ENCODE data around the gene PLXNC1.

The PLXNC1 gene

GRCh38 chr12:94147991-94148738 lies at the start of gene PLXNC1:
PLXNC1 (plus strand) TSS chr12:94148577; CDS start chr12:94148972, 395 bp downstream.
- peak; percentile 67 for DNase-seq

GRCh38 chr12:94099191-94099590 lies 49.2 kb upstream of the PLXNC1 start:
- no peak for DNase-seq

DNA sequence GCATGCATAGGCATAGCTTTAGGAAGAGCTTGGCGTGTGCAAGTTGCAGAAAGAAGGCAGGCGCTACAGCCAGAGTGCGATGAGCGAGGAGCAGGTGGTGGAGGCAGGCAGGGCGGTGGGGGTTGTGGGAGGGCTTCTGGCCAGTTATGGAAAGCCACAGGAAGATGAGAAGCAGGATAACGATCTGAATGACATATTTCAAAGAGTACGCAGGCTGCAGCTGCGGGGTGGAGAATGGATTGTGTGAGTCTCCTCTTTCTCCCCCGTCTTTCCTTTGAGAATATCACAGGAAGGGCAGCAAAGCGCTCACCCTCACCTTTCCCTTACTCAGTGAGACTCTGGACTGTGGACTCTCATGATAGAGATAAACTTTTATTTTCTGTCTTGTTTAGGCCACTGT lies 48.7 kb upstream of the PLXNC1 start:
- DNase-seq, result no peak

DNA sequence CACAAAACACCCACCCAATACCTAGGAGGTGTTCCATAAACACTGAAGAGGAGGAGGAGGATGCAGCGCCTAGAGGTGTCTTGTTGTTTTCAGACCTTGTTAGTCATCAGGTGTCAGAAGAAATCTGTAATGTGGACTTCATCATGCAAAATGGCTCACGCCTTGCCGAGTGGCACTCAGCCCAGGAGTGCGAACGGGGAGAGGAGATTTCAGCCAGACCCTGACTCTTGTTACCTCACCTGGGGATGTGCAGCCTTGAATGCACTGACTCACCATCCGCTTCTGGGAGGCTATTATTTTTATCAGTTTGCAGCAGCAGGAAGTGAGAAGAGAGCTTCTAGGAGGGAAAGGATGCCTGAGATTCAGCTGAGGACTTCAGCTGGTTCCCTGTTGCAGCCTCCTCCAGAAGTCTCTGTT lies 48.2 kb upstream of the PLXNC1 start:
- peak; percentile 14 for DNase-seq

GRCh38 chr12:94100990-94101737 lies 47.2 kb upstream of the PLXNC1 start:
- peak; percentile 80 for DNase-seq

GRCh38 chr12:94101738-94102660 lies 46.4 kb upstream of the PLXNC1 start:
- DNase-seq, result peak; percentile 87

DNA sequence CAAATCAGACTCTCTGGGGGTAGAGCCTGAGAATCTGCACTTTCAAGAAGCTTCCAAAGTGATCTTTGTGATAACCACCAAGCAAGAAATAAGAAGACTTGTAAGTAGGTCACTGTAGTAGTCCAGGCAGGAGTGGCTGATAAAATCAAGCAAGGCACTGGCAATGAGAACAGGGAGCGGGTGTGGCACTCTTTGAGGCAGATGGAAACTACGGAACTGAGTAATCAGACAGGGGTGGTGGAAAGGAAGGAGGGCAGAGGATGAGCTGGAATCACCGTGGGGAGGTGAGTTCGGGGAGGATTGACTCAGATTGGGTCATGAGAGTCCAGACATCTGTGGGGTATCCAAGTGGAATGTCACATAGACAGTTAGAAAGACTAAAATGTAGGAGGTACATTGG lies 44.4 kb upstream of the PLXNC1 start:
- no peak for DNase-seq

- no peak for DNase-seq
These were observed 40.5 kb upstream of the PLXNC1 start for GRCh38 chr12:94107910-94108309.

GRCh38 chr12:94109160-94109559 lies 39.2 kb upstream of the PLXNC1 start:
- DNase-seq, result peak; percentile 67

- DNase-seq, result no peak
These were observed 38.1 kb upstream of the PLXNC1 start for GRCh38 chr12:94110258-94110657.

DNA sequence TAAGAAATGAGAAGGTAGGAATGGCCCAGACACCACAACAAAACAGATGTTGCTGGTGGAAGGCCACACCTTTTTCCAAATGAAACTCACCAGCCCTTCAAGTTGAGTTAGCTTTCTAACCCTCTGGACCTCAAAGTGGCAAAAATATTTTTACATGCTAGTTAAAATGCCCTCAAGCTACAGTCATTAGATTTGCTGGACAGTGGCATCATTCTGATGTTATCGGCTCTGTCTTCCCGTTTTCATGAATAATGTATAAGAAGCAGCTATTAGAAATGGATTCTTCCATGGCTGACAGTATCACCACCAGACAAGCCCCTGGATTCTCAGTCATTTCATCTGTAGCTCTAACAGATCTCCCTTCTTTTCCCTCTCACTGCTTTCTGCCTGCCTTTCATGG lies 37.1 kb upstream of the PLXNC1 start:
- DNase-seq, result no peak

GRCh38 chr12:94112121-94112520 lies 36.3 kb upstream of the PLXNC1 start:
- no peak for DNase-seq

DNA sequence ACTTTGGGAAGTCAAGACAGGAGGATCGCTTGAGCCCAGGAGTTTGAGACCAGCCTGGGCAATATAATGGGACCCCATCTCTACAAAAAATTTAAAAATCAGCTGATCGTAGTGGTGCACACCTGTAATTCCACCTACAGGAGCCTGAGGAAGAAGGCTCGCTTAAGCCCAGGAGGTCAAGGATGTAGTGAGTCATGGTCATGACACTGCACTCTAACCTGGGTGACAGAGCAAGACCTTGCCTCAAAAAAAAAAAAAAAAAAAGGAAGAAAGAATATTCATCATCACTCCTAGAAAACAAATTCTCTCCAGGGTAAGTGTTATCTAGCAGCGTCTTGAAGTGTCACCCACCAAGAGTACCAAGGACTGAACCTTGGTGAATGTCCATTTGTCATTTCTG lies 34.2 kb upstream of the PLXNC1 start:
- no peak for DNase-seq

GRCh38 chr12:94116191-94116590 lies 32.2 kb upstream of the PLXNC1 start:
- no peak for DNase-seq

DNA sequence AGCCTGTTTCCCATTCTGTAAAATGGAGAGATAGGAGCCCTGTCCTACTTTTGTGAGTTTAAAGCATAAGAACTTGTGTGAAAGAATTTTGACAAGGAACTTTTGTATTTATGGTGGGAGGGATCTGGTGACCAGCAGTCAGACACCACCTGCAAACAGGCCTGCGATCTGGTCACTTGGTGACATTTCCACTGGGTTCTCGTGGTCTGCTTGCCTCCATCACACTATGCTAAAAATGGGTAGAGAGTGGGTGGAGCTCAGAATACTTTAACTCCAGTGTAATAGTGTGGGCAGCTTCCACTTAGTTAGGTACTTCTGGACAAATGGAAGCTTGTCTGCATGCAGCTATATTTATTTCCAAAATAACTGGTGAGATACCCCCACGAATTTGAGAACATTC lies 26.5 kb upstream of the PLXNC1 start:
- DNase-seq, result no peak

DNA sequence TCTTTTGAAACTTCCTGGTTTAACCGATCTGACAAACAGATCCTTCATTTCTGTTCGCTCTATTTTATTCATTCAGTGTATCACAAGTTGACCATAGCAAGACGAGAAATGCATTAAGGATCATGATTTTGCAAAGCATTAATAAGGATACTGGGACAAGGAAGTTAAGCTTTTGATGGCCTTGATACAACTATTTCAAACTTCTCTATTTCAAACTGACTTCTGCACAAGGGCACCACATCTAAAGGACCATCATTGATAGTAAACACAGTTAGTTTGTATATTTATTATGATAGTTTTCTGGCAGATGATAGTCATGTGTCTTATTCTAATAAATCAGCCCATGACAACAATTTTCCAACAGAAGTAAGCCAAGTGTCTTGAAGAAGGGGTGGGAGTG lies 25.8 kb upstream of the PLXNC1 start:
- DNase-seq, result no peak

DNA sequence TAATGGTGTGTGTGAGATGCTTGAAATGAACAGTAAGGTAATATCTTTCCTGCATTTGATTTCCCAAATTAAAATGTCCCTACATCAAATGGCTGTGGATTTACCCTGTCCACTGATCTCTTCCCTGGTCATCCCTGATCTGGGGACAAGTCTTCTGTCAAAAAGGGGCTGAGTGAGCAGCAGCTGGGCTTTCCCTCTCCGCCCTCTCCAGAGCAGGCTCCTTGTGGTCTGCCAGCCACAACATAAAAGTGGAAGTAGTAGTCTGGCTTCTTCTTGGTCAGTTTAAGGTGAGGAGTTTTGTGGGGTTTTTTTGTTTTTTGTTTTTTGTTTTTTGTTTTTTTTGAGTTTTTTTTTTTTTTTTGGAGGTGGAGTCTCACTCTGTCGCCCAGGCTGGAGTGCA lies 25.2 kb upstream of the PLXNC1 start:
- DNase-seq, result no peak

GRCh38 chr12:94126067-94126466 lies 22.3 kb upstream of the PLXNC1 start:
- DNase-seq, result no peak

- no peak for DNase-seq
These were observed 20.9 kb upstream of the PLXNC1 start for GRCh38 chr12:94127239-94128131.

GRCh38 chr12:94128280-94128679 lies 20.1 kb upstream of the PLXNC1 start:
- DNase-seq, result no peak

GRCh38 chr12:94133964-94134795 lies 14.2 kb upstream of the PLXNC1 start:
- DNase-seq, result peak; percentile 53

Measured in stimulated activated CD4-positive, alpha-beta T cell treated with anti-CD3 and anti-CD28 coated beads, Interleukin-4, amount 100 ng/mL, for 24 hours (primary cell).